ENCODE measurements around the gene KCNC2. TPM values are rescaled to one million over a fixed set of nuclear protein-coding genes. Genes with fewer than 3 reads are reported as not detected.

KCNC2 gene
- total and polyA plus RNA-seq, 9 of the 15 experiments (the other 6 are each of a cell fraction or from before 2014, with no cell fraction given) = not detected

DNA sequence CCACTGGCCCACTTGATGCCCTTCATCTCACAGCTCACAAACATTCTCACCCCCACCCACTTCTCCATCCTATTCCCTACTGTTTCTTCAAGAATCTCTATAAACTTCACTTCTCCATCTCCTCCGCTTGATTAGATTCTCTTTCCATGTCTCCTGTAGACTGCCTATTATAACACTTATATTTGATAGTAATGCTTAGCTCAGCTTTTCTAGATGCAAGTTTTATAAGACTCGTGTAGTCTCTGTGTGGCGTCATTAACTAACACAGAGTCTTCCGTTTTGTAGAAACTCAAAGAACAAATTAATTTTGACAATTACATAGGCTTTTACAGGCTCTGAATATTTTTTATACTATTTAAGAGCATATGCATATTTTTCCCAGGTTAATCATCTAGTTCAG, 25.7 kb downstream of the KCNC2 start:
- 0% methylated on average over 4 of the region's 4 CpGs for WGBS (ENCODE audit: insufficient coverage, low coverage, missing lambda C conversion rate)
- DNase-seq (ENCODE audit: extremely low read depth in 1 of 4, low spot score in 3 of 4) (no peak), FAIRE-seq (no peak), ATAC-seq (no peak)
- Histone ChIP-seq H3K36me3 (ENCODE audit: control insufficient read depth, insufficient read depth, low read length) (no peaks in the 10 kb centered on the region), H3K27me3 (ENCODE audit: control insufficient read depth in 2 of 2, insufficient read depth in 2 of 2, low read length in 2 of 2) (no peaks in the 10 kb centered on the region), H3K9ac (ENCODE audit: insufficient read depth in 1 of 2, low read depth in 2 of 2, low read length in 2 of 2) (no peak overlapping the region), H3K79me2 (ENCODE audit: control insufficient read depth, insufficient read depth, low read length) (no peaks in the 10 kb centered on the region), H2AFZ (ENCODE audit: low read depth, low read length) (no peak overlapping the region), H3K9me1 (ENCODE audit: control insufficient read depth, insufficient read depth, low read length) (no peaks in the 10 kb centered on the region), H3K4me2 (ENCODE audit: insufficient read depth, low read length) (no peak overlapping the region), H3K27ac (ENCODE audit: extremely low read depth, low read depth, low read length) (no peak overlapping the region), H3K9me3 (replicated peaks; ENCODE audit: control insufficient read depth, insufficient read depth, low read depth, low read length) (no peaks in the 10 kb centered on the region), H3K4me3 (no peak overlapping the region), H3K4me1 (replicated peaks in 1 of 2; ENCODE audit: control insufficient read depth in 2 of 2, insufficient read depth in 2 of 2, low read length in 2 of 2) (no peaks in the 10 kb centered on the region), H4K20me1 (replicated peaks; ENCODE audit: control insufficient read depth, insufficient read depth, low read length) (no peaks in the 10 kb centered on the region)
- ChIA-PET POLR2A (no interaction called here), CTCF (ENCODE audit: low intra/inter-chr PET ratio) (no interaction called here)
- TF ChIP-seq NFRKB (IDR thresholded peaks at IDR 0.05; ENCODE audit: low read depth) = no peak
- no peak for TF ChIP-seq MYNN (IDR thresholded peaks at IDR 0.05)
- TF ChIP-seq MYNN (CRISPR knock-in tag; IDR thresholded peaks at IDR 0.05) = no peak
- TF ChIP-seq, protein P1, sequence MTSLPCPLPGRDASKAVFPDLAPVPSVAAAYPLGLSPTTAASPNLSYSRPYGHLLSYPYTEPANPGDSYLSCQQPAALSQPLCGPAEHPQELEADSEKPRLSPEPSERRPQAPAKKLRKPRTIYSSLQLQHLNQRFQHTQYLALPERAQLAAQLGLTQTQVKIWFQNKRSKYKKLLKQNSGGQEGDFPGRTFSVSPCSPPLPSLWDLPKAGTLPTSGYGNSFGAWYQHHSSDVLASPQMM (CRISPR knock-in tag; IDR thresholded peaks at IDR 0.05) = no peak
- peak; percentile 41 for TF ChIP-seq MAFF (IDR thresholded peaks at IDR 0.05; ENCODE audit: low read length)
- TF ChIP-seq, protein P2, sequence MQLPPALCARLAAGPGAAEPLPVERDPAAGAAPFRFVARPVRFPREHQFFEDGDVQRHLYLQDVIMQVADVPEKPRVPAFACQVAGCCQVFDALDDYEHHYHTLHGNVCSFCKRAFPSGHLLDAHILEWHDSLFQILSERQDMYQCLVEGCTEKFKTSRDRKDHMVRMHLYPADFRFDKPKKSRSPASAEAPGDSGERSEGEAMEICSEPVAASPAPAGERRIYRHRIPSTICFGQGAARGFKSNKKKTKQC (CRISPR knock-in tag; IDR thresholded peaks at IDR 0.05) = no peak
- TF ChIP-seq C11orf30 (IDR thresholded peaks at IDR 0.05; ENCODE audit: low read depth) = peak; percentile 12; the same call in 1 of the 2 replicates
- TF ChIP-seq RBM17 (IDR thresholded peaks at IDR 0.05; ENCODE audit: borderline replicate concordance, low read depth, low read length) = no peak
- TF ChIP-seq ZKSCAN8 (CRISPR knock-in tag; IDR thresholded peaks at IDR 0.05) = no peak
- TF ChIP-seq XRCC4 (IDR thresholded peaks at IDR 0.05; ENCODE audit: extremely low read depth, insufficient read depth, insufficient read length) = no peak
- TF ChIP-seq MAFK (IDR thresholded peaks at IDR 0.05; ENCODE audit: low read length) = 0 out of 2 replicates have a peak, but pooled peaks have one; percentile 22
- no peak for TF ChIP-seq ZNF253 (CRISPR knock-in tag; conservative IDR thresholded peaks at IDR 0.05)
- no peak for TF ChIP-seq PTTG1 (tag; IDR thresholded peaks at IDR 0.05; ENCODE audit: low read depth)
- TF ChIP-seq, protein P3, sequence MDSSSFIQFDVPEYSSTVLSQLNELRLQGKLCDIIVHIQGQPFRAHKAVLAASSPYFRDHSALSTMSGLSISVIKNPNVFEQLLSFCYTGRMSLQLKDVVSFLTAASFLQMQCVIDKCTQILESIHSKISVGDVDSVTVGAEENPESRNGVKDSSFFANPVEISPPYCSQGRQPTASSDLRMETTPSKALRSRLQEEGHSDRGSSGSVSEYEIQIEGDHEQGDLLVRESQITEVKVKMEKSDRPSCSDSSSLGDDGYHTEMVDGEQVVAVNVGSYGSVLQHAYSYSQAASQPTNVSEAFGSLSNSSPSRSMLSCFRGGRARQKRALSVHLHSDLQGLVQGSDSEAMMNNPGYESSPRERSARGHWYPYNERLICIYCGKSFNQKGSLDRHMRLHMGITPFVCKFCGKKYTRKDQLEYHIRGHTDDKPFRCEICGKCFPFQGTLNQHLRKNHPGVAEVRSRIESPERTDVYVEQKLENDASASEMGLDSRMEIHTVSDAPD (CRISPR knock-in tag; IDR thresholded peaks at IDR 0.05) = no peak
- no peak for TF ChIP-seq TBL1XR1 (IDR thresholded peaks at IDR 0.05; ENCODE audit: low read length in 2 of 2)
- in situ Hi-C loops (cut with MboI) (no loop called here), intact Hi-C loops (cut with micrococcal nuclease) (no loop called here)
- no TSS peak for BruUV-seq (replicated peaks)
